ENCODE data around the gene FBXL7.

- no peak for TF ChIP-seq CTCF (conservative IDR thresholded peaks at IDR 0.05)
- no peak for TF ChIP-seq ZFX (IDR thresholded peaks at IDR 0.05)
Observed at GRCh38 chr5:15506146-15506545, 6.2 kb downstream of the FBXL7 start.

All from C4-2B (cell line).